ENCODE results near the gene FAM131C.

DNA sequence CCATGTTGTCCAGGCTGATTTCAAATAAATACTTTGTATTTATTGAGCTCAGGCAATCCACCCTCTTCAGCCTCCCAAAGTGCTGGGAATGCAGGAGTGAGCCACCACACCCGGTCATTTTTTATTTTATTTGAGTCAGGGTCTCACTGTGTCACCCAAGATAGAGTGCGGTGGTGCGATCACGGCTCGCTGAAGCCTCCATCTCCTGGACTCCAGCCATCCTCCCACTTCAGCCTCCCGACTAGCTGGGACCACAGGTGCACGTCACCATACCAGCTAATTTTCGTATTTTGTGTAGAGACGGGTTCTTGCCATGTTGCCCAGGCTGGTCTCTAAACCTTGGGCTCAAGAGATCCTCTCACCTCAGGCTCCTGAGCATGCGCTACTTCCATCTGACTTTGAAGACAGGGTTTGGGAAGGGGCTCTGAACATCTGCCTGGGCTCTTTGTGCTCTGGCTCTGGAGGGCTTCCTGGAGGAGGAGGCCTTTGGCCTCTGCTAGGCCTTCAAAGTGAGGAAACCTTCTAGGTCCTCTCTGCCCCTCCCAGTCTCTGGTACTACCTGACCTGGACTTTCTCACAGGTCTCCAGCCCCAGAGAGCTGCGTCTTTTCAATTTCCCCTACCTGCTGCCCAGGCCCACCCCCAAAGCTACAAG is 61.4 kb downstream of the FAM131C start:
- TF ChIP-seq SIN3A (IDR thresholded peaks at IDR 0.05; ENCODE audit: borderline replicate concordance, insufficient read depth, low read length) = no peak
- no peak for TF ChIP-seq POLR2AphosphoS5 (IDR thresholded peaks at IDR 0.05; ENCODE audit: low read depth, low read length)
